Glutamatergic neuron (in vitro differentiated cells): ENCODE results near the gene UGCG. TPM values are rescaled to one million over a fixed set of nuclear protein-coding genes. Genes with fewer than 3 reads are reported as not detected.

Source experiments
- DNase-seq: peaks from one replicate; pipeline ENCODE4 v3.0.0; 2022
- H3K27ac Mint-ChIP-seq: one replicate; pipeline ENCODE4 v1.8.0; 2020; ENCODE audit warnings: mild to moderate bottlenecking, mixed read lengths, inconsistent platforms; ENCODE audit not compliant: unreplicated experiment
- H3K27me3 Mint-ChIP-seq: one replicate; pipeline ENCODE4 v1.8.0; 2020; ENCODE audit warnings: mild to moderate bottlenecking, moderate library complexity, mixed read lengths, inconsistent platforms; ENCODE audit not compliant: unreplicated experiment
- H3K36me3 Mint-ChIP-seq: one replicate; pipeline ENCODE4 v1.8.0; 2020; ENCODE audit warnings: mild to moderate bottlenecking, mixed read lengths, inconsistent platforms; ENCODE audit not compliant: unreplicated experiment
- H3K4me1 Mint-ChIP-seq: one replicate; pipeline ENCODE4 v1.8.0; 2020; ENCODE audit warnings: mild to moderate bottlenecking, low read depth, mixed read lengths, inconsistent platforms; ENCODE audit not compliant: unreplicated experiment
- H3K4me3 Mint-ChIP-seq: one replicate; pipeline ENCODE4 v1.8.0; 2020; ENCODE audit warnings: mild to moderate bottlenecking, mixed read lengths, inconsistent platforms; ENCODE audit not compliant: unreplicated experiment
- H3K9me3 Mint-ChIP-seq: one replicate; pipeline ENCODE4 v1.8.0; 2020; ENCODE audit warnings: mild to moderate bottlenecking, moderate library complexity, mixed read lengths, inconsistent platforms; ENCODE audit not compliant: unreplicated experiment
- CTCF ChIP-seq: fragments of 200-600 bp; sonication (generic); IDR thresholded peaks from one replicate; pipeline ENCODE4 v1.5.0; 2021; ENCODE audit not compliant: partially characterized antibody, unreplicated experiment
- total RNA-seq: library from RNA; stranded (reverse); fragmentation: NEBNext Ultra II Directional; extraction: Animal tissue kit (Norgen Biotek cat#: 25700); gene quantifications from one replicate; pipeline ENCODE4 v1.2.1, GENCODE V29; 2021; ENCODE audit not compliant: unreplicated experiment

Gene UGCG
- total RNA-seq, 1 donor from 2014 or later = 16.0 TPM

GRCh38 chr9:111857555-111858211, 38.9 kb upstream of the UGCG start:
- TF ChIP-seq CTCF = no peak
- no peaks in the 10 kb centered on the region for H3K4me1 Mint-ChIP-seq
- no peak overlapping the region for H3K4me3 Mint-ChIP-seq
- H3K27ac Mint-ChIP-seq = no peak overlapping the region
- H3K27me3 Mint-ChIP-seq = no peaks in the 10 kb centered on the region
- DNase-seq = no peak
- peaks cover 2% of the 10 kb centered on the region for H3K9me3 Mint-ChIP-seq
- H3K36me3 Mint-ChIP-seq = no peaks in the 10 kb centered on the region

GRCh38 chr9:111860443-111860842, 36.2 kb upstream of the UGCG start:
- no peak overlapping the region for H3K27ac Mint-ChIP-seq
- TF ChIP-seq CTCF = no peak
- H3K4me3 Mint-ChIP-seq = no peak overlapping the region
- peaks cover 2% of the 10 kb centered on the region for H3K27me3 Mint-ChIP-seq
- no peak for DNase-seq
- no peaks in the 10 kb centered on the region for H3K36me3 Mint-ChIP-seq
- H3K4me1 Mint-ChIP-seq = no peaks in the 10 kb centered on the region
- peaks cover 3% of the 10 kb centered on the region for H3K9me3 Mint-ChIP-seq

- Mint-ChIP-seq H3K27me3 (peaks cover 2% of the 10 kb centered on the region), H3K4me3 (no peak overlapping the region), H3K27ac (no peak overlapping the region), H3K9me3 (peaks cover 3% of the 10 kb centered on the region), H3K4me1 (no peaks in the 10 kb centered on the region), H3K36me3 (no peaks in the 10 kb centered on the region)
- DNase-seq = no peak
- TF ChIP-seq CTCF = no peak
Observed at GRCh38 chr9:111863636-111864035, 33.0 kb upstream of the UGCG start.

- Mint-ChIP-seq H3K27ac (no peak overlapping the region), H3K4me3 (no peak overlapping the region), H3K36me3 (no peaks in the 10 kb centered on the region), H3K27me3 (peaks cover 2% of the 10 kb centered on the region), H3K9me3 (peaks cover 2% of the 10 kb centered on the region), H3K4me1 (no peaks in the 10 kb centered on the region)
- TF ChIP-seq CTCF = no peak
- no peak for DNase-seq
Observed at GRCh38 chr9:111866976-111867375, 29.6 kb upstream of the UGCG start.

- peaks cover 2% of the 10 kb centered on the region for H3K9me3 Mint-ChIP-seq
- H3K27ac Mint-ChIP-seq = no peak overlapping the region
Observed at GRCh38 chr9:111868475-111868874, 28.1 kb upstream of the UGCG start.

More at GRCh38 chr9:111868475-111868874, 28.1 kb upstream of the UGCG start:
- H3K27me3 Mint-ChIP-seq = peaks cover 2% of the 10 kb centered on the region
- TF ChIP-seq CTCF = no peak
- no peaks in the 10 kb centered on the region for H3K4me1 Mint-ChIP-seq
- no peaks in the 10 kb centered on the region for H3K36me3 Mint-ChIP-seq
- H3K4me3 Mint-ChIP-seq = no peak overlapping the region
- no peak for DNase-seq
